ENCODE results near the gene SPATA21.
"Not testable (repeated sequence)": the region's sequence is repeated elsewhere in the genome, so short reads cannot be mapped to it uniquely, and the experiment has no call there.

The SPATA21 gene, protein sequence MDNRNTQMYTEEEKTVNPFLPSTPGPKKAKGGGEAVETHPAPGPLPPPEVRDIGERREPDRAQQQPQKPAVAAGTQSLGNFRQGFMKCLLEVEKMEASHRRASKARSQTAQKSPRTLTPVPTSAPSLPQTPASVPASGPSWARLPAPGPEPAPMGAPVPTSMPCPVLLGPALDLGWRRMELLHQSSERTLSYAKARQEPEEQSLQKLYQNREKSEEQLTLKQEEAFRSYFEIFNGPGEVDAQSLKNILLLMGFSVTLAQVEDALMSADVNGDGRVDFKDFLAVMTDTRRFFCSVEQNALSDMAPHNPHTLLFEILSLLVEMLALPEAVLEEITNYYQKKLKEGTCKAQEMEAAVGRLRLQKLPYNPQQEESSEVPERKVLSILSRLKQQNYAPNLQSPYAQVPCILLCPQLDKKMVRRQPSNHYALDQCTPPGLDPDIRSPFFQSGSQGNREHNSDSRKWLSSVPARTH

DNA sequence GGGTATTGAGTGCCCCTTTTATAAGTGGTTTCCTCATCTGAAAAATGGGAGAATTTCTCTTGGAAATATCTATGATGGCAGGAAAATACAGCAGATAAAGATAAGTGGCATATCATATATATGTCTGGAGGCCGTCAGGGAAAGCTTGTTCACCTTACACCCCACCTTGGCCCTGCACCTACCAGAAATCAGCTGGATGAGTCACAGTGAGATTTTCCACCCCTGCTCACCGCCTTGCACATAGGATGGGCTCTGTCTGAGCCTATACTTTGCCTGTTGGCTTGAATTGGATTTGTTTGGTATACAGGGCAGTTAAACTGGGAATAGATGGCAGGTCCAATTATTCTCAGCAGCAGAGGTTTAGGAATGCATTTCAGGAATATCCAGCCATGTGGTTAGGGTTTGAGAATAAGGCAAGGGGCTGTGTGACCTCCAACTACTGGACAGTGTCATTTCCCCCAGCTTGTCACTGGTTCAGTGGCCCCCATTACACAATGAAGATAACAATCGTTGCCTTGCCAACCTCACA is at the start of gene SPATA21:
SPATA21 (minus strand) TSS at position 479 of the 529 bp plus-strand sequence. CDS start 6,053 bp downstream, outside the sequence.
- Histone ChIP-seq H3K27me3 (ENCODE audit: control insufficient read depth, insufficient read depth, low read length) (no peaks in the 10 kb centered on the region), H3K36me3 (ENCODE audit: control insufficient read depth, insufficient read depth, low read length) (no peaks in the 10 kb centered on the region), H3K4me2 (ENCODE audit: low read length) (no peak within 1 kb of the TSS), H3K9ac (no peak within 1 kb of the TSS), H2AFZ (no peak within 1 kb of the TSS), H3K79me2 (peaks cover 6% of the 10 kb centered on the region), H3K9me3 (ENCODE audit: control insufficient read depth, low read length) (no peaks in the 10 kb centered on the region), H3K4me1 (no peaks in the 10 kb centered on the region), H3K4me3 (ENCODE audit: low read depth, low read length) (no peak within 1 kb of the TSS), H3K27ac (no peak within 1 kb of the TSS)
- TF ChIP-seq, protein P1, sequence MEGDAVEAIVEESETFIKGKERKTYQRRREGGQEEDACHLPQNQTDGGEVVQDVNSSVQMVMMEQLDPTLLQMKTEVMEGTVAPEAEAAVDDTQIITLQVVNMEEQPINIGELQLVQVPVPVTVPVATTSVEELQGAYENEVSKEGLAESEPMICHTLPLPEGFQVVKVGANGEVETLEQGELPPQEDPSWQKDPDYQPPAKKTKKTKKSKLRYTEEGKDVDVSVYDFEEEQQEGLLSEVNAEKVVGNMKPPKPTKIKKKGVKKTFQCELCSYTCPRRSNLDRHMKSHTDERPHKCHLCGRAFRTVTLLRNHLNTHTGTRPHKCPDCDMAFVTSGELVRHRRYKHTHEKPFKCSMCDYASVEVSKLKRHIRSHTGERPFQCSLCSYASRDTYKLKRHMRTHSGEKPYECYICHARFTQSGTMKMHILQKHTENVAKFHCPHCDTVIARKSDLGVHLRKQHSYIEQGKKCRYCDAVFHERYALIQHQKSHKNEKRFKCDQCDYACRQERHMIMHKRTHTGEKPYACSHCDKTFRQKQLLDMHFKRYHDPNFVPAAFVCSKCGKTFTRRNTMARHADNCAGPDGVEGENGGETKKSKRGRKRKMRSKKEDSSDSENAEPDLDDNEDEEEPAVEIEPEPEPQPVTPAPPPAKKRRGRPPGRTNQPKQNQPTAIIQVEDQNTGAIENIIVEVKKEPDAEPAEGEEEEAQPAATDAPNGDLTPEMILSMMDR (IDR thresholded peaks at IDR 0.05), result no peak

DNA sequence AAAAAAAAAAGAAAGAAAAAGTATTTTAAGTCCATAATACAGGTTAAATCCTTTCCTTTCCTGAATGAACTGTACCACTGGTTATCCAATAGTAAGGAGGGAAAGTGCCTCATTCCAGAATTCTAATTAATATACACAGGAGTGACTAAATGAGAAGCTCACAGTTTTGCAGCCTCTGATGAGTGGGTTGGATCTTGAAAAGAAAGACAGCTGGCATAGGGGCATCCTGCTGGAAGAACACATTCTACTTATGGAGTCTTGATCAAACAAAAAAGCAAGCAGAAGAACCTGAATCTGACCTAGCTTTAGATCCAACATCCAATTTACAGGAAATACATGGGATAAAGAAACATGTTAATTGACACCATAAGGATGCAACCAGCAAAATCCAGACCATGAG is 49.8 kb upstream of the SPATA21 start:
- not testable (repeated sequence) for H3K27me3 ChIP-seq (ENCODE audit: control insufficient read depth, insufficient read depth, low read length); H3K9ac ChIP-seq; H3K4me2 ChIP-seq (ENCODE audit: low read length); H3K79me2 ChIP-seq; H3K27ac ChIP-seq; H3K4me1 ChIP-seq; H3K4me3 ChIP-seq (ENCODE audit: low read depth, low read length); H3K36me3 ChIP-seq (ENCODE audit: control insufficient read depth, insufficient read depth, low read length); H2AFZ ChIP-seq; H3K9me3 ChIP-seq (ENCODE audit: control insufficient read depth, low read length)

DNA sequence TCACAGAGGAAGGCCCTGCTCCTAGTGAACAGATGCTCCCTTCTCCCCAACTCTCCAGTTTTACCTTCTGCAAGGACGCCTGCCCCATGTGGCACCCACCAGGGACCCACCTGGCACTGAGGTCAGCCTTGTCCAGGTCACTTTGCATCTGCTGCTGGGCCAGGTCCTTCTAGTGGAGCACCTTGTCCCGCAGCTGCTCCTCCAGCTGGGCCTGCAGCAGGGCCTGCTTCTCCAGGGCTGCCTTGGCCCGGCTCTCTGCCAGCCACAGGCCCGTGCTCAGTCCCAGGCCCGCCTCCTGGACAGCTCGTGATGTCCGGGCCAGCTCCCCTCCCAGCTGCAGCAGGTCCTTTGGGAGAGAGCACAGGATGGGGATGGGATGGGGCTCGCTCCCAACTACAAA is 49.1 kb upstream of the SPATA21 start:
- H3K27me3 ChIP-seq (ENCODE audit: control insufficient read depth, insufficient read depth, low read length); H3K4me3 ChIP-seq (ENCODE audit: low read depth, low read length); H3K36me3 ChIP-seq (ENCODE audit: control insufficient read depth, insufficient read depth, low read length); H3K4me2 ChIP-seq (ENCODE audit: low read length); H3K9me3 ChIP-seq (ENCODE audit: control insufficient read depth, low read length); H3K9ac ChIP-seq; H3K4me1 ChIP-seq; H3K79me2 ChIP-seq; H2AFZ ChIP-seq; H3K27ac ChIP-seq: not testable (repeated sequence)

DNA sequence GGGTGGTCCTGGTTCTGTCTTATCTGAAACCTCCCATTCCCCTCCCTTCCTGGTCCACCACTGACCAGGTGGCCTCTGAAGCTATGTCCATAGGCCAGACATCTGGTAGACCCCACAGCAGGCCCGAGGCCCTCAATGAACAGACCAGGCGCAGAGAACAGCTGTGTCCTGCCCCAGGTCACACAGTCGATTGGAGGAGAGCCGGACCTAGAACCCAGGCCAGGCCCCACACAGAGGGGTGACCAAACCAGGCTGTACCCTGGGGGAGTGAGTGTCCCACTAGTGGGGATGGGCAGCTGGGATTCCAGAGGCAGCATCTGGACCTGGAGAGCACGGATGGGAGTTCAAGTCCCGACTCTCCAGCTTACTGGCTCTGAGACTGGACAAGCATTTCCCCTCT is 47.7 kb upstream of the SPATA21 start:
- Histone ChIP-seq H3K4me1 (no peaks in the 10 kb centered on the region), H3K4me2 (ENCODE audit: low read length) (no peak overlapping the region), H3K4me3 (ENCODE audit: low read depth, low read length) (no peak overlapping the region), H3K27ac (no peak overlapping the region), H3K36me3 (ENCODE audit: control insufficient read depth, insufficient read depth, low read length) (no peaks in the 10 kb centered on the region), H3K79me2 (no peaks in the 10 kb centered on the region), H2AFZ (no peak overlapping the region), H3K9me3 (ENCODE audit: control insufficient read depth, low read length) (no peaks in the 10 kb centered on the region), H3K27me3 (ENCODE audit: control insufficient read depth, insufficient read depth, low read length) (no peaks in the 10 kb centered on the region), H3K9ac (no peak overlapping the region)
- TF ChIP-seq, protein P1 (IDR thresholded peaks at IDR 0.05), result no peak

DNA sequence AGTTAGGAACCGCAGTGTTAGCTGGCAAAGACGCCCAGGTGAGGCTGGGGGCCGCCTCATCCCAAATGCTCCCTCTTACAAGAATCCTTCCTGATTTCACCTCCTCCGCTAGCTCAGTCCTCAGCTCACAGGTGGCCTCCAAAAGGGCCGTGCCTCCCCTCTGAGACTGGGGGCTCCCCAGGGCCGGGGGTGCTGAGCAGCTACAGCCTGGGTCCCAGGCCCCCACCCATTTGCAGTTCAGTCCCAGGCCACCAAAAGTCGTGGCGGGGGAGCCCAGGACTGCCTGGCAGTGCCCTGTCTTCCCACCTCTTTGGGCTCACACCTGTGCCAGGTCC is 47.2 kb upstream of the SPATA21 start:
- Histone ChIP-seq H3K4me2 (ENCODE audit: low read length) (no peak overlapping the region), H3K27me3 (ENCODE audit: control insufficient read depth, insufficient read depth, low read length) (no peaks in the 10 kb centered on the region), H3K4me1 (no peaks in the 10 kb centered on the region), H3K4me3 (ENCODE audit: low read depth, low read length) (no peak overlapping the region), H2AFZ (no peak overlapping the region), H3K9me3 (ENCODE audit: control insufficient read depth, low read length) (no peaks in the 10 kb centered on the region), H3K9ac (no peak overlapping the region), H3K36me3 (ENCODE audit: control insufficient read depth, insufficient read depth, low read length) (no peaks in the 10 kb centered on the region), H3K27ac (no peak overlapping the region), H3K79me2 (no peaks in the 10 kb centered on the region)
- TF ChIP-seq, protein P1 (IDR thresholded peaks at IDR 0.05), result no peak

DNA sequence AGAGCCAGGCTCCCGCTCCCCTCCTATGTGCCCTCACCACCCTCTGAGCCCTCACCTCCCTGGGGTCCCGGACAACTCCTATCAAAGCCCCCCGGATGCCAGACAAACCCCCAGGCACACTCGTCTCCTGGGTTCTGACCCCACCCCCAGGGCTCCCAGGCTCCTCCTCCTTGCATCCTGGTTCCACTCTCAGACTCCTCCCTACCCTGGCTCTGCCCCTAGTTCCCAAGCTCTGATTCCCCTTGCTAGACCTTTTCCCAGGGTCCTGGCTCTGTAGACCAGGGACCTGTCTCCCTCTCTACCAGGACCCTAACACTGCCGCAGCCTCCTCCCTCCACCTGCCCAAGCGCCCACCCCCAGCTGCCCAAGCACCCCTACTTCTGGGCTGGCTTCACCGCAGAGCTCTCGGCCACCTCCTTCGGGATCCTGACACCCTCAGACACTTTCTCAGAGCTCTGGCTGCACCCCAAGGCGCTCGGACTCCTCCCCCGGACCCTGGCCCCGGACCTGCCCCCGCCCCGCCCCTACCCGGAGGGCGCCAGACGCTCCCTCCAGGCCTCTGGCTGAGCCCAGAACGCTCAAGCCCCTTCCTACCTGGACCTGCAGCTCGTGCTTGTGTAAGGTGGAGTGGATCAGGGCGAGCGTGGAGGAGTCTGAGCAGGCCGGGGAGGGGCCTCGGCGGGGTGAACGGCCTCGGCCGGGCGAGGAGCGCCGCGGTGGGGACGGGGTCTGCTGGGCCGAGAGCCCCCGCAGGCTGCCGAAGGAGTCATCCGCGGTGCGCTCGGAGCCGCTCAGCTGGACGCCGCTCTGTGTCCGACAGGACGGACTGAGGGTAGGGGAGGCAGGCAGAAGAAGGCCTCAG is 46.6 kb upstream of the SPATA21 start:
- not testable (repeated sequence) for H3K4me3 ChIP-seq (ENCODE audit: low read depth, low read length); H3K9ac ChIP-seq; H3K9me3 ChIP-seq (ENCODE audit: control insufficient read depth, low read length); H3K36me3 ChIP-seq (ENCODE audit: control insufficient read depth, insufficient read depth, low read length); H3K4me1 ChIP-seq; H2AFZ ChIP-seq; H3K4me2 ChIP-seq (ENCODE audit: low read length); H3K27me3 ChIP-seq (ENCODE audit: control insufficient read depth, insufficient read depth, low read length); H3K79me2 ChIP-seq; H3K27ac ChIP-seq

DNA sequence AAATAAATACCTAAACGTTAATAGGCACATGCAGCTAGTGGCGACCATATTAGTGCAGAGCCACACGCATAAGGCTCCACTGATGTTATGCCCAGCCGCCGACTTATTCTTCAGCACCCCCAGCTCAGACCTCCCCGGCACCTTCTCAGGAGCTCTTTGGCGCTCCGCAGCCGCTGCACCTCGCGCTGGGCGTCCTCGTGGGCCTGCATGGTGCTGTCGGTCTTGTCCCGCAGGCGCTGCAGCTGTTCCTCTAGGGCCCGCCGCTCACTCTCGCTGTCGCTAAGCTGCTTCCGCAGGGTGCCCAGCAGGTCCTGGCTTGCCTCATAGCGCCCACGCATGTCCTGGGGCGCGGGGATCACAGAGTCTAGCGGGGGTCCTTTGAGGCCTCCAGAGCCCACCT is 45.9 kb upstream of the SPATA21 start:
- H3K9me3 ChIP-seq (ENCODE audit: control insufficient read depth, low read length); H2AFZ ChIP-seq; H3K4me3 ChIP-seq (ENCODE audit: low read depth, low read length); H3K36me3 ChIP-seq (ENCODE audit: control insufficient read depth, insufficient read depth, low read length); H3K27me3 ChIP-seq (ENCODE audit: control insufficient read depth, insufficient read depth, low read length); H3K79me2 ChIP-seq; H3K9ac ChIP-seq; H3K27ac ChIP-seq; H3K4me1 ChIP-seq; H3K4me2 ChIP-seq (ENCODE audit: low read length): not testable (repeated sequence)

Data from parathyroid adenoma (tissue), 2 donors.